HuH-7 (cell line): ENCODE measurements around the gene PTCHD1.

Experiments used
- DNase-seq: peaks from one replicate; pipeline ENCODE4 v3.0.0; 2011; ENCODE audit warnings: low spot score

PTCHD1 gene

GRCh38 chrX:23356189-23356588, 21.5 kb downstream of the PTCHD1 start:
- no peak for DNase-seq

DNA sequence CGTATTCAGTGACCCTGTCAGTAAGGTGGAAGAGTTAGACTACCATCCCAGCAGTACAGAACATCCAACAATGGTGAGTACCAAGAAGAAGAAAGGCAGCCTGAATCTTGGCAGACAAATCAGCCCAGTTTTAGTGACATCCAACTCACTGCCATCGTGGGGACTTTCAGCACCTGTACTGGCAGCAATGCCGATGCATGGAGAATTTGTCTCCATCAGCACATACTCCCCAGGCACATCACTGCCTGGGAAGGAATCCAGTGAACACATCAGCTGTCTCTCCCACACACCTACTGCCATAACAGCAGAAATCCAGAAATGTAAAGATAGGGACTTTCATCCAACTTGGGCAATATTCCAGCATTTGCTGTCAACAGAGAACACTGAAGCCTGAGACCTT, 29.8 kb downstream of the PTCHD1 start:
- DNase-seq, result no peak

- DNase-seq, result no peak
Observed at GRCh38 chrX:23365541-23365940, 30.9 kb downstream of the PTCHD1 start.

- no peak for DNase-seq
Observed at GRCh38 chrX:23366914-23367313, 32.3 kb downstream of the PTCHD1 start.

GRCh38 chrX:23369027-23369426, 34.4 kb downstream of the PTCHD1 start:
- no peak for DNase-seq

DNA sequence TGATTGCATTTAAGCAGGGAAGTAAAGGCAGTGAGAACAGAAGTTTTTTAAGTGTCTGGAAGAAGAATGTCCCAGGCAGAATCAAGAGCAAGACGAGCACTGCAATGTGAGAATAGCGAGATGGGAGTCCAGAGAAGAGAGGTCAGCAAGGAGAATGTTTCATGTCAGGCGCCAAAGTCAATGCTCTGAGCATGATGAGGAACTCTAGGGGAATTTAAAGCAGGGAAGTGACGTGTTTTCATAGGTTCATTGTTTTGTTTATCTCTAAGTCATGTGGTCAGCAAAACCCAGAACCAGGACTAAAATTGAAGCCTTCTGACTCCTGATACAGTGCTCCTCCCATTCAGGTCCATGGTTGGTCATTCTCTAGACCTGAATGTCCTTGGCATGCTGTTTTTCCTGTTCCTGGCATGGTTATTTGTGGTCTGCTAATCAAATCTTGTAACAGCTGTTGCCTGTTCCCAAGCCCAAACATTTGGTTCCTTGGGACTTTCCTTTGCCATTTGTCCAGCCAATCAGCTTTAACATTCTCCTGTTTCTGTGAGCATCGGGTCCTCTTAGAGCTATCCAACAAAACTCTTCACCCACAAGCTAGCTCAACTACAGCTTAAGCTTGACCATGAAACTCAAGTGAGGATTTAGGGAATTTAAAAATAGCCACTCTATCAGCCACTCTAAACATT, 37.7 kb downstream of the PTCHD1 start:
- no peak for DNase-seq

GRCh38 chrX:23373129-23373804, 38.6 kb downstream of the PTCHD1 start:
- no peak for DNase-seq

DNA sequence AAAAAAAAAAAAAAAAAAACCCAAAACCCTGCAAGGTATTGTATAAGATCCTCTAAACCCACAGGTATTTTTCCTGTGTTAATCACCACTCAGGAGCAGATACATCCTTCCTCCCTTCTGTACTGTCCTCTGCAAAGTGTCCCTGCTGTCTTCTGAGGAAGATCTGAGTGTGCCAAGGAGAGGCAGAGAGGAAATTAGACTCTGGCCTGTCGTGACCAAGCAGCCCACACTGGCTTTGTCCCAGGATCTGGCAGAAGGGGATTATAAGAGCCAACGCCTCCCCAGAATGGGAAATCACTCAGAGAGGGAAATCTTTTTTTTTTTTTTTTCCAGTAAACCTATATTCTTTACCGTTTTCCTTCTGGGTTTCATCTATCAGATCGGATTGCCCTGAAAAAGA, 39.6 kb downstream of the PTCHD1 start:
- DNase-seq, result no peak

DNA sequence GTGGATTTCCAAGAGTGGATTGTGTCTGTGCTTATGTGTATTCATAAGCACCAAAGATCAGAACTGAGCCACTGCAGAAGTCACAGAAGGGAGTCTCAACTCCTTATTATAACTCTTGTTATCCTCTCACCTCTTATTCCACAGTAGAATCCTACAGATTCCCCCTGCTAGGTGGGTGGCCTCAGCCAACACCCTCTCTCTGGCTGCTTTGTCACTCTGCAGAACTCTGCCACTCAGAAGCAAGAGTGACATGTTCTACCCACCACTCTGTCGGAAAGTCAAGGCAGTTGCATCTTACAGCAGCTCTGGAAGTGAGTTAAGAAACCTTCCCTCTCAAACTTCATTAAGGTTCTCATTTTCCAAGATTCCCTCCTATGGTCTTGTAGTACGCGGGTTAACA, 41.9 kb downstream of the PTCHD1 start:
- no peak for DNase-seq

GRCh38 chrX:23380581-23380980, 45.9 kb downstream of the PTCHD1 start:
- no peak for DNase-seq

GRCh38 chrX:23381099-23382087, 46.7 kb downstream of the PTCHD1 start:
- no peak for DNase-seq

DNA sequence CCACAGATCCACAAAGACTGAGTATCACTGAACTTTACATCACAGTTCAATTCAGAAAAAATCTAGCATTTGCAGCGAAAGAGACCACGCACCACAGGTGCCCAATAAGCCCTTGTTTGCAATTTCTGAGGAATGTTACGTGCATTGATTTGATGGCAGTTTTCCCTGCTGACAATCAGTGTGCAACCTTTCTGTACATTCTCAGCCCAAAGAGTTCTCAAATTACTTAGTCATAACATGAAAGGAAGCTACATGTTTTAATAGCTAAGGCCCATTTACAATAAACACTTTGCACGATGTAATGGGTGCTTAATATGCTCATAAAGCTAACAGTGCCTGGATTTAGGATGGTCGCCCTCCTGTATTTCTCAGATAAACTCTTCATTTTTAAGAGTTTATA, 47.9 kb downstream of the PTCHD1 start:
- DNase-seq, result no peak

DNA sequence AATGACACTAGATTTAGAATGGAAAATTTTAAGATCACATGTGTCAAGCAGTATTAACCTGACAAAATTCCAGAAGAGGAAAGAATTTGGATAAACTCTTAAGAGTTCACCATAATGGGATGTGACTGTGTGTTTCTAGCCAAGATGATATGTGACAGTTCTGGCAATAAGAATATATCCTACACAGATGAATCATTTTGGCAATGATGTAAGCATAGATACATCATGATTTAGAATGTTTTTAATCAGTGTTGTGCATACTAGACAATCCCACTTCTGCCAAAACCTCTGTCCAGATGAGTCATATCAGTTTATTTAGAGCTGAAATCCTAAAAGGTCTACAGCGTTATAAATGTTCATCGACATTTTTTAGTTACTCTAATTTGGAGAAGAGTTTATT, 48.8 kb downstream of the PTCHD1 start:
- no peak for DNase-seq

DNA sequence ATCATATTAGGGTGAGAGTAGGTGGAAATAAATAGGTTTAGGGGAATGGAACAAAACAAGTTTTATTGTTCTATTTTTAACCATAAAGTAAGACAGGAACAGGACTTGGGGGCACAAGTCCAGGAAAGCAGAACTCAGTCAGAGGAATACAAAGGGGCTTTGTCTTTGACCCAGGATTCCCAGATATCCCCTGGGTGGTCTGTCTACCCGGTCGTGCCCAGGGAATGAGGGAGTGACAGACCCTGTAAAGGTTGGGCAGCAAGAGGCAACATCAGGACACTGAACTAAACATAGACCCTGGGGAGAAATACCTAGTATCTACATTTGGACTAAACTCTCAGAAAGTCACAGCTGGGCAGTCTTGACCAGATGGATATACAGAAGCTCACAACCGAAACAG, 50.6 kb downstream of the PTCHD1 start:
- DNase-seq, result no peak

DNA sequence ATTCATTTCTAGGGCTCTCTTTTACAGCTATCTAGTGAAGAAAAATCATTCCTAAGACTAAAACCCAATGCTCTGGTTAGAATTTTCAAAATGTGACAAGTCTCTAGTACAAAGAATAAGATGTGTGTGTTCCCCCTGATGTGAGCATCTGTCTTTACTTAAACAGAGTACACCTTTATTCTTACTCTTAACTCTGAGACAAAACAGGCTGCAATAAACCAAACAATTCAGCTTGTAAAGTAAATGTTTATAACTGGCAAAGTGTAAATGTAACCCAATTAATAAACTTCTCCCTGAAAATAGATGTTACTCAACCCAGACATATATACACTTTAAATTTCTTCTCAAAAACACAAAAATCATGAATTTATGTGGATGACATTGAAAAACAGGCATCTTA, 51.6 kb downstream of the PTCHD1 start:
- no peak for DNase-seq

- no peak for DNase-seq
Observed at GRCh38 chrX:23386726-23387125, 52.1 kb downstream of the PTCHD1 start.

DNA sequence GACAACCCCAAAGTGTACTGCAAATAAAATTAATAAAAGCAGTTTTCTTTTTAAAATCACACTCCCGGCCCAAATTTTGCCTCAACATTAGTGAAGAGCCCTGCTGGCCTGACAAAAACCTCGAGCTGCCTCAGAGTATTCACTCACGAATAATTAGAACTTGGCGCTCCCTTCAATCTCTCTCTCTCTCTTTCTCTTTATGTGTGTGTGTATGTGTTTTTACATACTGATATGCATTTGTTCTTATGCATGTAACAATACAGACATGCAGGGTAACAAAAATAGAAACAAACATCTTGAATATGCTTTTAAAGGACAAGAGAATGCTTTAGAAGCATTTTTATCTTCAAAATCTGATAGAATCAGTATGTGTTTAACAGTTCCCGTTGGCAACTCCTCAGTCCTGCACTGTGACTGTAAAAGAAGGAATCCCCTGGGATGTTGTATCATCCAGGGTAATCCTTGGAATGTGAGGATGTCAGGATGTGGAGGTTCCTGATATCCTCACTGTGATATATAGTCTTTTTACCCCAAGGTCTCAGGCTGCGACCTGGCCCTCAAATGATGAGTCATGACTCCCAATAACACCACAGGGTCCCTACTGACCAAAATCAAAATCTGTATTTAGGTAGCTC, 53.0 kb downstream of the PTCHD1 start:
- no peak for DNase-seq

DNA sequence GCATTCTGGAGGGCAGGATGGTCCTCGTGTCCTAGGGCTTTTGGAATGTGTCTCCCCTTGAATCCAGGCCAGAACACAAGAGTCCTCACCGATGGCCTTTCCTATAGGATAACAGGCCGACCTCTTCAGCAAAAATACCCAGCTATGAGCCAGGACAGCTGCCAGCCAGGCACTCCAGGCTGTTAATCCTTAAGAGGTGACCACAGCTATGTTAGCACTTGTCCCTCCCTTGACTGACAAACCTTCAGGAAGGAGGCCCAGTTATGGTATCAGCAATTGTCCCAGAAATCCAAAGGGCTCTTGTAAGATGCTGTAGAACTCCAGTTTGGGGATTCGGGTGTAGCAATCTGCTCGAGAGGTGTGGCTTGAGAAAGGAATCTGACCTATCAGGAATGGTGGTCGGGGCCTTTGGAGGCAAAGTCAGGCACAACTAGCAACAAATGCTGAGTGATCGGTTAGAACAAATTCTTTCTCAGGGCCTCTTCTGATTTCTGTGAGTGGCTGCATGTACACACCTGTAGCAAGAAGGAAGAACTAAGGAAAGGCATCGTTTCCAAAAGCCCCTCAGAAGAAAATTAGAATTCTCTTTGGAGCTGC, 54.6 kb downstream of the PTCHD1 start:
- no peak for DNase-seq

GRCh38 chrX:23390979-23391378, 56.3 kb downstream of the PTCHD1 start:
- no peak for DNase-seq

DNA sequence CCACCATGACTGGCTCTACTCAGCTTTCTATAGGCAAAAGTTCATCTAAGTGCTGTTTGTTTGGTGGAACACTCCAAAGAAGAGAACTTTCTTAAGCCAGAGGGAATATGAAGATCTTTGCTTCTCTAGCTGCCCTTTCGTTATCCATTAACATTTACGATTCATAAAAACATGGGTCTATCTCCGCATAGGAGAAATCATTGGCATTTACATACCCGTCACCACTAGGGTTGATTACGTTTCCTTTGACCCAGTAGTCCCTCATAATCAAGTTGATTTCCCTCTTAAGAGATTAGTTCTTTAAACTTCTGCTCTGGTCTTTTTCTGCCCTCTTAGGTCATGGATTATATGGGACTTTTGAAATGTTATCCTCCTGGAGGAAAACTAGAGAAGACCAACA, 57.5 kb downstream of the PTCHD1 start:
- DNase-seq, result no peak

- DNase-seq, result no peak
Observed at GRCh38 chrX:23394421-23394820, 59.8 kb downstream of the PTCHD1 start.

- no peak for DNase-seq
Observed at GRCh38 chrX:23396263-23396662, 61.6 kb downstream of the PTCHD1 start.
